Measurements from ENCODE around the gene LARP1. TPM values are rescaled to one million over a fixed set of nuclear protein-coding genes. Genes with fewer than 3 reads are reported as not detected.

The LARP1 gene
- total and polyA plus RNA-seq, 9 of the 15 experiments (the other 6 are each of a cell fraction or from before 2014, with no cell fraction given): 22.6 to 300 (median 92.0) TPM

DNA sequence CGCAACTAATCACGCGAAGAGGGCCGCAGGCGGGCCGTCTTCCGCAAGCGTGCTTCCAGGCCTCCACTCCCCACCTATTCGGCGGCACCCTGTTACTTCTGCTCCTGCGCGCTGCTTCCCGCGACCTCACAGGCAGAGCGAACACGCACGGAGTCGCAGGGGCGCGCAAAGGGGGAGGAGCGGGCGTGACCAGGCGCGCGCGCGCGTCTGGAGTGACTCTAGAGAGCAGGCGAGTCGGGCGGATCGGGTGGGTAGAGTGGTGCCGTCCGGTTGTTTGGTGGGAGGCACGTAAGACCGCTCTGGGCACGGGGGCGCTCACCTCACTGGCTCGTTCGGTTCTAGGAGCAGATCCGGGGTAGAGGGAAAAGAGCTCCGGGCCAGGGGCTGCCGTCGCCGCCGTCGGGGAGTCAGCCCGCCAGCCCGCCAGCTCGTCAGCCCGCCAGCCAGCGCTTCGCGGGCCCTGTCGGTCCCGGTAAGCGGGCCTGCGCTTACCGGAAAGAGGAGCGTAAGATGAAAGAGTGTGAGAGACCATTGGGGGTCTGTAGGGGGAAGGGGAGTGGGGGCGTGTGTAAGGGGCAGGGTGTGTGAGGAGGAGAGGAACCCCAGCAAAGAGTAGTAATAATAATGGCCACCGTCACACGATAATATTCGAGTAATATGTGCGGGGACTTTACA lies 103.3 kb downstream of the LARP1 start, which contains the start of gene CNOT8 (continued):
- no peak for TF ChIP-seq ZNF655 (CRISPR knock-in tag; IDR thresholded peaks at IDR 0.05)
- no peak for TF ChIP-seq ZNF696 (CRISPR knock-in tag; conservative IDR thresholded peaks at IDR 0.05)
- TF ChIP-seq SRF (CRISPR knock-in tag; IDR thresholded peaks at IDR 0.05): 0 out of 4 replicates have a peak, but pooled peaks of 1 of the 2 experiments have one; percentile 38
- TF ChIP-seq, protein P1, sequence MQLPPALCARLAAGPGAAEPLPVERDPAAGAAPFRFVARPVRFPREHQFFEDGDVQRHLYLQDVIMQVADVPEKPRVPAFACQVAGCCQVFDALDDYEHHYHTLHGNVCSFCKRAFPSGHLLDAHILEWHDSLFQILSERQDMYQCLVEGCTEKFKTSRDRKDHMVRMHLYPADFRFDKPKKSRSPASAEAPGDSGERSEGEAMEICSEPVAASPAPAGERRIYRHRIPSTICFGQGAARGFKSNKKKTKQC (CRISPR knock-in tag; IDR thresholded peaks at IDR 0.05): no peak
- TF ChIP-seq NCOA4 (IDR thresholded peaks at IDR 0.05; ENCODE audit: partially characterized antibody): no peak
- TF ChIP-seq, protein P2, sequence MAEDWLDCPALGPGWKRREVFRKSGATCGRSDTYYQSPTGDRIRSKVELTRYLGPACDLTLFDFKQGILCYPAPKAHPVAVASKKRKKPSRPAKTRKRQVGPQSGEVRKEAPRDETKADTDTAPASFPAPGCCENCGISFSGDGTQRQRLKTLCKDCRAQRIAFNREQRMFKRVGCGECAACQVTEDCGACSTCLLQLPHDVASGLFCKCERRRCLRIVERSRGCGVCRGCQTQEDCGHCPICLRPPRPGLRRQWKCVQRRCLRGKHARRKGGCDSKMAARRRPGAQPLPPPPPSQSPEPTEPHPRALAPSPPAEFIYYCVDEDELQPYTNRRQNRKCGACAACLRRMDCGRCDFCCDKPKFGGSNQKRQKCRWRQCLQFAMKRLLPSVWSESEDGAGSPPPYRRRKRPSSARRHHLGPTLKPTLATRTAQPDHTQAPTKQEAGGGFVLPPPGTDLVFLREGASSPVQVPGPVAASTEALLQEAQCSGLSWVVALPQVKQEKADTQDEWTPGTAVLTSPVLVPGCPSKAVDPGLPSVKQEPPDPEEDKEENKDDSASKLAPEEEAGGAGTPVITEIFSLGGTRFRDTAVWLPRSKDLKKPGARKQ (CRISPR knock-in tag; IDR thresholded peaks at IDR 0.05): no peak
- TF ChIP-seq SNIP1 (IDR thresholded peaks at IDR 0.05; ENCODE audit: low read depth): peak; percentile 94
- TF ChIP-seq CBX5 (IDR thresholded peaks at IDR 0.05; ENCODE audit: borderline replicate concordance, low read depth): no peak
- no peak for TF ChIP-seq ZNF140 (CRISPR knock-in tag; IDR thresholded peaks at IDR 0.05)
- no peak for TF ChIP-seq TFAM (CRISPR knock-in tag; conservative IDR thresholded peaks at IDR 0.05)
- peak; percentile 93 for TF ChIP-seq POLR2G (IDR thresholded peaks at IDR 0.05; ENCODE audit: low read depth, low read length)
- no peak for TF ChIP-seq TAF15 (IDR thresholded peaks at IDR 0.05; ENCODE audit: low read depth, low read length)
- TF ChIP-seq CHCHD3 (CRISPR knock-in tag; IDR thresholded peaks at IDR 0.05): no peak
- TF ChIP-seq SIRT6 (IDR thresholded peaks at IDR 0.05; ENCODE audit: low read depth, low read length): no peak
- no peak; the same call in 1 of the 2 replicates for TF ChIP-seq CBX1 (IDR thresholded peaks at IDR 0.05; ENCODE audit: low read depth)
- TF ChIP-seq RFX1 (IDR thresholded peaks at IDR 0.05): no peak
- no peak for TF ChIP-seq STAG1 (CRISPR knock-in tag; IDR thresholded peaks at IDR 0.05; ENCODE audit: borderline replicate concordance)
- no peak for TF ChIP-seq NCOR1 (IDR thresholded peaks at IDR 0.05)
- TF ChIP-seq ZNF12 (CRISPR knock-in tag; IDR thresholded peaks at IDR 0.05): no peak
- TF ChIP-seq ZNF551 (CRISPR knock-in tag; IDR thresholded peaks at IDR 0.05): no peak
- TF ChIP-seq FOXP1 (CRISPR knock-in tag; IDR thresholded peaks at IDR 0.05): peak; percentile 57; the same call in 1 of the 2 replicates
- TF ChIP-seq E2F3 (CRISPR knock-in tag; IDR thresholded peaks at IDR 0.05): peak; percentile 43; the same call in 1 of the 2 replicates
- TF ChIP-seq SOX6 (IDR thresholded peaks at IDR 0.05): peak; percentile 12; the same call in 1 of the 2 replicates
- TF ChIP-seq MAX (CRISPR knock-in tag; IDR thresholded peaks at IDR 0.05): peak; percentile 64; the same call in 1 of the 2 replicates
- no peak for TF ChIP-seq KLF10 (CRISPR knock-in tag; IDR thresholded peaks at IDR 0.05)
- TF ChIP-seq SMAD2 (IDR thresholded peaks at IDR 0.05; ENCODE audit: low read depth, low read length): no peak
- TF ChIP-seq XRCC5 (IDR thresholded peaks at IDR 0.05; ENCODE audit: low read depth, low read length): peak; percentile 70
- TF ChIP-seq XRCC3 (IDR thresholded peaks at IDR 0.05): no peak
